Stimulated activated CD8-positive, alpha-beta memory T cell treated with anti-CD3 and anti-CD28 coated beads, Interleukin-7, amount 100 ng/mL, for 1 hour (primary cell): ENCODE results near the gene TPT1.
"Not testable (repeated sequence)": the region's sequence is repeated elsewhere in the genome, so short reads cannot be mapped to it uniquely, and the experiment has no call there.

Experiments used
- DNase-seq, 2 donors: peaks; one replicate each; pipeline ENCODE4 v3.0.0-alpha.2; 2020; ENCODE audit warnings: low read depth in 2 of 2

TPT1 gene

GRCh38 chr13:45341034-45341798 is at the start of gene TPT1:
Gene TPT1, minus strand, starts transcription at chr13:45341183. Its CDS starts 114 bp downstream, at chr13:45341069.
- DNase-seq = peak; percentile 98 to 100

- not testable (repeated sequence) for DNase-seq
These were observed 49.4 kb upstream of the TPT1 start for GRCh38 chr13:45390348-45390747.

- DNase-seq = no peak
These were observed 47.7 kb upstream of the TPT1 start for GRCh38 chr13:45388664-45389063.

- not testable (repeated sequence) for DNase-seq
These were observed 46.1 kb upstream of the TPT1 start for GRCh38 chr13:45386892-45387575.

GRCh38 chr13:45385907-45386553 is 45.0 kb upstream of the TPT1 start:
- no peak for DNase-seq

GRCh38 chr13:45385320-45385719 is 44.3 kb upstream of the TPT1 start:
- no peak for DNase-seq

GRCh38 chr13:45384474-45385174 is 43.6 kb upstream of the TPT1 start:
- no peak for DNase-seq

GRCh38 chr13:45382739-45383138 is 41.8 kb upstream of the TPT1 start:
- not testable (repeated sequence) for DNase-seq

GRCh38 chr13:45381196-45381595 is 40.2 kb upstream of the TPT1 start:
- DNase-seq = no peak

GRCh38 chr13:45380708-45381107 is 39.7 kb upstream of the TPT1 start:
- DNase-seq = not testable (repeated sequence)

GRCh38 chr13:45379516-45379915 is 38.5 kb upstream of the TPT1 start:
- not testable (repeated sequence) for DNase-seq

- not testable (repeated sequence) for DNase-seq
These were observed 37.8 kb upstream of the TPT1 start for GRCh38 chr13:45378786-45379185.

- not testable (repeated sequence) for DNase-seq
These were observed 36.3 kb upstream of the TPT1 start for GRCh38 chr13:45377314-45377713.

- DNase-seq = not testable (repeated sequence)
These were observed 35.7 kb upstream of the TPT1 start for GRCh38 chr13:45376651-45377050.

GRCh38 chr13:45374917-45375316 is 33.9 kb upstream of the TPT1 start:
- no peak for DNase-seq

GRCh38 chr13:45373162-45373547 is 32.2 kb upstream of the TPT1 start:
- DNase-seq = no peak

GRCh38 chr13:45372189-45373161 is 31.5 kb upstream of the TPT1 start:
- DNase-seq = no peak

- peak; percentile 8 to 35 for DNase-seq
These were observed 30.0 kb upstream of the TPT1 start for GRCh38 chr13:45370922-45371406.

- no peak for DNase-seq
These were observed 28.1 kb upstream of the TPT1 start for GRCh38 chr13:45369116-45369515.

GRCh38 chr13:45368571-45368970 is 27.6 kb upstream of the TPT1 start:
- DNase-seq = no peak

- DNase-seq = no peak
These were observed 27.0 kb upstream of the TPT1 start for GRCh38 chr13:45368005-45368404.
